Activated naive CD8-positive, alpha-beta T cell treated with anti-CD3 and anti-CD28 coated beads for 36 hours (primary cell): ENCODE measurements around the gene GNPTAB. TPM values are rescaled to one million over a fixed set of nuclear protein-coding genes. Genes with fewer than 3 reads are reported as not detected.
"Not testable (repeated sequence)": the region's sequence is repeated elsewhere in the genome, so short reads cannot be mapped to it uniquely, and the experiment has no call there.

Source experiments
- DNase-seq: peaks from one replicate; pipeline ENCODE4 v3.0.0; 2021
- H3K27ac Mint-ChIP-seq: one replicate; pipeline ENCODE4 v1.8.0; 2022; ENCODE audit warnings: mild to moderate bottlenecking, moderate library complexity, mixed read lengths
- H3K27me3 Mint-ChIP-seq: one replicate; pipeline ENCODE4 v1.8.0; 2022; ENCODE audit warnings: mild to moderate bottlenecking, mixed read lengths
- H3K36me3 Mint-ChIP-seq: one replicate; pipeline ENCODE4 v1.8.0; 2021; ENCODE audit warnings: mild to moderate bottlenecking, mixed read lengths
- H3K4me1 Mint-ChIP-seq: one replicate; pipeline ENCODE4 v1.8.0; 2021; ENCODE audit warnings: mixed read lengths
- H3K4me3 Mint-ChIP-seq: one replicate; pipeline ENCODE4 v1.8.0; 2022; ENCODE audit warnings: mild to moderate bottlenecking, moderate library complexity, mixed read lengths
- H3K9me3 Mint-ChIP-seq: one replicate; pipeline ENCODE4 v1.8.0; 2022; ENCODE audit warnings: mixed read lengths
- total RNA-seq, 2 experiments: library from RNA; stranded (reverse); gene quantifications; one replicate each; pipeline ENCODE4 v1.2.3, GENCODE V29; 2021

Gene GNPTAB
- total RNA-seq, 2 experiments from 2014 or later: 44.9 to 47.4 TPM

GRCh38 chr12:101749657-101750056, 81.1 kb downstream of the GNPTAB start:
- no peak overlapping the region for H3K27ac Mint-ChIP-seq

GRCh38 chr12:101748907-101749306, 81.9 kb downstream of the GNPTAB start:
- Mint-ChIP-seq H3K36me3 (peaks cover 4% of the 10 kb centered on the region), H3K9me3 (no peaks in the 10 kb centered on the region), H3K4me3 (no peak overlapping the region), H3K27me3 (no peaks in the 10 kb centered on the region), H3K4me1 (peaks cover 3% of the 10 kb centered on the region), H3K27ac (no peak overlapping the region)
- DNase-seq: no peak

More at GRCh38 chr12:101749657-101750056, 81.1 kb downstream of the GNPTAB start:
- H3K27me3 Mint-ChIP-seq: no peaks in the 10 kb centered on the region
- no peak for DNase-seq
- H3K4me1 Mint-ChIP-seq: no peaks in the 10 kb centered on the region
- no peaks in the 10 kb centered on the region for H3K9me3 Mint-ChIP-seq
- no peak overlapping the region for H3K4me3 Mint-ChIP-seq
- H3K36me3 Mint-ChIP-seq: peaks cover 4% of the 10 kb centered on the region

GRCh38 chr12:101747697-101748096, 83.1 kb downstream of the GNPTAB start:
- Mint-ChIP-seq H3K27ac (peak overlapping the region; percentile 40), H3K36me3 (peaks cover 9% of the 10 kb centered on the region), H3K9me3 (no peaks in the 10 kb centered on the region), H3K4me3 (no peak overlapping the region), H3K27me3 (no peaks in the 10 kb centered on the region), H3K4me1 (peaks cover 3% of the 10 kb centered on the region)
- no peak for DNase-seq

GRCh38 chr12:101746661-101747060, 84.1 kb downstream of the GNPTAB start:
- H3K4me3 Mint-ChIP-seq: no peak overlapping the region
- peaks cover 7% of the 10 kb centered on the region for H3K36me3 Mint-ChIP-seq
- DNase-seq: no peak
- no peaks in the 10 kb centered on the region for H3K9me3 Mint-ChIP-seq
- peaks cover 3% of the 10 kb centered on the region for H3K4me1 Mint-ChIP-seq
- H3K27me3 Mint-ChIP-seq: no peaks in the 10 kb centered on the region
- no peak overlapping the region for H3K27ac Mint-ChIP-seq

- no peak for DNase-seq
- no peak overlapping the region for H3K4me3 Mint-ChIP-seq
- H3K27ac Mint-ChIP-seq: no peak overlapping the region
- H3K4me1 Mint-ChIP-seq: peaks cover 3% of the 10 kb centered on the region
- no peaks in the 10 kb centered on the region for H3K27me3 Mint-ChIP-seq
- H3K9me3 Mint-ChIP-seq: no peaks in the 10 kb centered on the region
- H3K36me3 Mint-ChIP-seq: peaks cover 7% of the 10 kb centered on the region
These were observed 84.6 kb downstream of the GNPTAB start for GRCh38 chr12:101746196-101746595.

GRCh38 chr12:101745481-101745880, 85.3 kb downstream of the GNPTAB start:
- DNase-seq: no peak
- no peaks in the 10 kb centered on the region for H3K27me3 Mint-ChIP-seq
- H3K9me3 Mint-ChIP-seq: no peaks in the 10 kb centered on the region
- no peak overlapping the region for H3K27ac Mint-ChIP-seq
- H3K4me1 Mint-ChIP-seq: peaks cover 3% of the 10 kb centered on the region
- no peak overlapping the region for H3K4me3 Mint-ChIP-seq
- peaks cover 7% of the 10 kb centered on the region for H3K36me3 Mint-ChIP-seq

GRCh38 chr12:101743724-101744472, 86.9 kb downstream of the GNPTAB start:
- no peaks in the 10 kb centered on the region for H3K27me3 Mint-ChIP-seq
- H3K9me3 Mint-ChIP-seq: no peaks in the 10 kb centered on the region
- no peak overlapping the region for H3K4me3 Mint-ChIP-seq
- no peak for DNase-seq
- H3K36me3 Mint-ChIP-seq: peaks cover 7% of the 10 kb centered on the region
- peaks cover 3% of the 10 kb centered on the region for H3K4me1 Mint-ChIP-seq
- peak overlapping the region; percentile 51 for H3K27ac Mint-ChIP-seq

GRCh38 chr12:101743242-101743641, 87.5 kb downstream of the GNPTAB start:
- Mint-ChIP-seq H3K4me1 (peaks cover 3% of the 10 kb centered on the region), H3K27ac (peak overlapping the region; percentile 51)

GRCh38 chr12:101740980-101741379, 89.8 kb downstream of the GNPTAB start:
- Mint-ChIP-seq H3K27ac (no peak overlapping the region), H3K27me3 (no peaks in the 10 kb centered on the region), H3K36me3 (peaks cover 9% of the 10 kb centered on the region)

More at GRCh38 chr12:101743242-101743641, 87.5 kb downstream of the GNPTAB start:
- H3K27me3 Mint-ChIP-seq: no peaks in the 10 kb centered on the region
- no peaks in the 10 kb centered on the region for H3K9me3 Mint-ChIP-seq
- peaks cover 11% of the 10 kb centered on the region for H3K36me3 Mint-ChIP-seq
- H3K4me3 Mint-ChIP-seq: no peak overlapping the region
- DNase-seq: no peak

GRCh38 chr12:101740566-101740965, 90.2 kb downstream of the GNPTAB start:
- no peak for DNase-seq
- Mint-ChIP-seq H3K9me3 (no peaks in the 10 kb centered on the region), H3K27me3 (no peaks in the 10 kb centered on the region), H3K36me3 (peaks cover 9% of the 10 kb centered on the region), H3K4me1 (peaks cover 3% of the 10 kb centered on the region), H3K27ac (no peak overlapping the region), H3K4me3 (no peak overlapping the region)

More at GRCh38 chr12:101740980-101741379, 89.8 kb downstream of the GNPTAB start:
- Mint-ChIP-seq H3K9me3 (no peaks in the 10 kb centered on the region), H3K4me1 (peaks cover 3% of the 10 kb centered on the region), H3K4me3 (no peak overlapping the region)
- DNase-seq: no peak

GRCh38 chr12:101738920-101739665, 91.7 kb downstream of the GNPTAB start, which contains the start of gene SYCP3:
SYCP3 (minus strand) TSS chr12:101739462; CDS start chr12:101737935, 1,527 bp downstream.
- H3K4me1 Mint-ChIP-seq: peaks cover 2% of the 10 kb centered on the region
- no peak within 1 kb of the TSS for H3K27ac Mint-ChIP-seq
- H3K9me3 Mint-ChIP-seq: no peaks in the 10 kb centered on the region
- no peak for DNase-seq
- H3K36me3 Mint-ChIP-seq: peaks cover 9% of the 10 kb centered on the region
- no peak within 1 kb of the TSS for H3K4me3 Mint-ChIP-seq
- no peaks in the 10 kb centered on the region for H3K27me3 Mint-ChIP-seq

- no peak overlapping the region for H3K4me3 Mint-ChIP-seq
- H3K4me1 Mint-ChIP-seq: no peaks in the 10 kb centered on the region
- H3K36me3 Mint-ChIP-seq: peaks cover 8% of the 10 kb centered on the region
- no peak for DNase-seq
- no peak overlapping the region for H3K27ac Mint-ChIP-seq
- no peaks in the 10 kb centered on the region for H3K27me3 Mint-ChIP-seq
- H3K9me3 Mint-ChIP-seq: no peaks in the 10 kb centered on the region
These were observed 93.3 kb downstream of the GNPTAB start for GRCh38 chr12:101737476-101737875.

- DNase-seq, H3K27ac Mint-ChIP-seq, H3K4me1 Mint-ChIP-seq, H3K4me3 Mint-ChIP-seq, H3K27me3 Mint-ChIP-seq, H3K9me3 Mint-ChIP-seq: not testable (repeated sequence)
- peaks cover 12% of the 10 kb centered on the region for H3K36me3 Mint-ChIP-seq
These were observed 96.3 kb downstream of the GNPTAB start for GRCh38 chr12:101734482-101734881.

- Mint-ChIP-seq H3K4me1 (no peaks in the 10 kb centered on the region), H3K27me3 (no peaks in the 10 kb centered on the region), H3K4me3 (no peak overlapping the region), H3K27ac (no peak overlapping the region), H3K9me3 (no peaks in the 10 kb centered on the region), H3K36me3 (peaks cover 8% of the 10 kb centered on the region)
- DNase-seq: no peak
These were observed 97.6 kb downstream of the GNPTAB start for GRCh38 chr12:101733166-101733565.

GRCh38 chr12:101732318-101732717, 98.4 kb downstream of the GNPTAB start:
- DNase-seq: no peak
- no peak overlapping the region for H3K27ac Mint-ChIP-seq
- H3K27me3 Mint-ChIP-seq: no peaks in the 10 kb centered on the region

More at GRCh38 chr12:101732318-101732717, 98.4 kb downstream of the GNPTAB start:
- Mint-ChIP-seq H3K4me1 (no peaks in the 10 kb centered on the region), H3K9me3 (no peaks in the 10 kb centered on the region), H3K4me3 (no peak overlapping the region), H3K36me3 (peaks cover 8% of the 10 kb centered on the region)
